ENCODE measurements around the gene GPR158. TPM values are rescaled to one million over a fixed set of nuclear protein-coding genes. Genes with fewer than 3 reads are reported as not detected.

GPR158 gene
- total RNA-seq, 4 donors from 2014 or later, result 0.18 TPM; not detected in 3

GRCh38 chr10:25175527-25176420 is 973 bp downstream of the GPR158 start:
- Histone ChIP-seq H3K27me3 (peaks cover 65% of the 10 kb centered on the region), H3K4me3 (no peak overlapping the region), H3K4me1 (peaks cover 21% of the 10 kb centered on the region), H3K9me3 (no peaks in the 10 kb centered on the region), H3K36me3 (no peaks in the 10 kb centered on the region), H3K27ac (no peak overlapping the region)
- 6% methylated on average over 23 of the region's 66 CpGs for WGBS
- no peak for DNase-seq (ENCODE audit: low spot score in 2 of 2)
- no peak for TF ChIP-seq EP300 (IDR thresholded peaks at IDR 0.05)
- no peak for TF ChIP-seq CTCF (IDR thresholded peaks at IDR 0.05)
- TF ChIP-seq POLR2A (IDR thresholded peaks at IDR 0.05), result no peak
- TF ChIP-seq POLR2AphosphoS5 (IDR thresholded peaks at IDR 0.05), result no peak

- H3K4me1 ChIP-seq, result peaks cover 21% of the 10 kb centered on the region
- WGBS, result under 1% methylated on average over 20 of the region's 36 CpGs
- no peaks in the 10 kb centered on the region for H3K36me3 ChIP-seq
- DNase-seq (ENCODE audit: low spot score in 2 of 2), result no peak
- H3K9me3 ChIP-seq, result no peaks in the 10 kb centered on the region
- no peak overlapping the region for H3K27ac ChIP-seq
- TF ChIP-seq CTCF (IDR thresholded peaks at IDR 0.05) (no peak), EP300 (IDR thresholded peaks at IDR 0.05) (no peak), POLR2AphosphoS5 (IDR thresholded peaks at IDR 0.05) (no peak)
- no peak overlapping the region for H3K4me3 ChIP-seq
- peaks cover 64% of the 10 kb centered on the region for H3K27me3 ChIP-seq
Observed at GRCh38 chr10:25176421-25176968, 1.7 kb downstream of the GPR158 start.

GRCh38 chr10:25177093-25177753 is 2.4 kb downstream of the GPR158 start:
- H3K4me3 ChIP-seq, result no peak overlapping the region
- no peak for DNase-seq (ENCODE audit: low spot score in 2 of 2)
- WGBS, result 30% methylated on average over 2 of the region's 2 CpGs
- H3K9me3 ChIP-seq, result no peaks in the 10 kb centered on the region
- H3K27ac ChIP-seq, result no peak overlapping the region
- peaks cover 21% of the 10 kb centered on the region for H3K4me1 ChIP-seq
- TF ChIP-seq POLR2AphosphoS5 (IDR thresholded peaks at IDR 0.05), result no peak
- TF ChIP-seq EP300 (IDR thresholded peaks at IDR 0.05), result no peak
- TF ChIP-seq POLR2A (IDR thresholded peaks at IDR 0.05), result no peak
- TF ChIP-seq CTCF (IDR thresholded peaks at IDR 0.05), result no peak
- H3K27me3 ChIP-seq, result peaks cover 60% of the 10 kb centered on the region
- no peaks in the 10 kb centered on the region for H3K36me3 ChIP-seq

- Histone ChIP-seq H3K9me3 (no peaks in the 10 kb centered on the region), H3K27me3 (peaks cover 60% of the 10 kb centered on the region), H3K4me1 (peaks cover 21% of the 10 kb centered on the region), H3K36me3 (no peaks in the 10 kb centered on the region), H3K27ac (no peak overlapping the region), H3K4me3 (no peak overlapping the region)
- DNase-seq (ENCODE audit: low spot score in 2 of 2), result no peak
- TF ChIP-seq POLR2AphosphoS5 (IDR thresholded peaks at IDR 0.05) (no peak), EP300 (IDR thresholded peaks at IDR 0.05) (no peak)
- WGBS, result 93% methylated on average over 2 of the region's 2 CpGs
Observed at GRCh38 chr10:25177754-25178135, 2.9 kb downstream of the GPR158 start.

GRCh38 chr10:25178411-25178810 is 3.6 kb downstream of the GPR158 start:
- peaks cover 57% of the 10 kb centered on the region for H3K27me3 ChIP-seq
- H3K4me3 ChIP-seq, result no peak overlapping the region
- H3K9me3 ChIP-seq, result no peaks in the 10 kb centered on the region
- H3K27ac ChIP-seq, result no peak overlapping the region
- H3K36me3 ChIP-seq, result no peaks in the 10 kb centered on the region
- no peak for DNase-seq (ENCODE audit: low spot score in 2 of 2)
- peaks cover 21% of the 10 kb centered on the region for H3K4me1 ChIP-seq
- no peak for TF ChIP-seq EP300 (IDR thresholded peaks at IDR 0.05)
- TF ChIP-seq CTCF (IDR thresholded peaks at IDR 0.05), result no peak
- TF ChIP-seq POLR2A (IDR thresholded peaks at IDR 0.05), result no peak
- TF ChIP-seq POLR2AphosphoS5 (IDR thresholded peaks at IDR 0.05), result no peak
